Activated CD8-positive, alpha-beta memory T cell treated with anti-CD3 and anti-CD28 coated beads for 48 hours (primary cell): ENCODE results near the gene FNDC3B.

Experiments
- DNase-seq, 3 experiments: peaks; one replicate each; pipeline ENCODE4 v3.0.0-alpha.2; 2020; ENCODE audit warnings: low read depth in 2 of 3, low spot score in 2 of 3

The FNDC3B gene

DNA sequence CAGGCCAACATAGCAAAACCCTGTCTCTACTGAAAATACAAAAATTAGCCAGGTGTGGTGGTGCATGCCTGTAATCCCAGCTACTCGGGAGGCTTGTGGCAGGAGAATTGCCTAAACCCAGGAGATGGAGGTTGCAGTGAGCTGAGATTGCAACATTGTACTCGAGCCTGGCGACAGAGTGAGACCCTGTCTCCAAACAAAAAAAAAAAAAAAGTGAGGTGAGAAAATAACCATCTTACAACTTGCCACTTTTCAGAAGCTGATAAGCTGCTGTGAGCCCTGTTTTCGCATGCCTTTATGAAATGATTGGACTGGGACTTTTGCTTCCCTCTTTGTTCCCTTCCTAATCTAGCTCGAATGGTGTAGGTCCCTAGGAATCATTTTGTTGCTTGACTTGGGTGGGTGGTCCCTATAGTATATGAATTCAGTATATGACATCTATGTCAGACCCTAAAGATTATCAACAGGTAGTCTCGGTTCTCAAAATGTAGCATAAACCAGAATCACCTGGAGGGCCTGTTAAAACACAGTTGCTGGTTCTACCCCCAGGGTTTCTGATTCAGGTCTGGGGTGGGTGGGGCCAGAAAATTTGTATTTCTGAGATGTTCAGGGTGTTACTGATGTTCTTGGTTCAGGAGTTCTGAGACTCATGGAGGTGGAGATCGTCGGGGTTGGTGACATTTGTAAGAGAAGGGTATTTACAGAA, 107.9 kb downstream of the FNDC3B start:
- DNase-seq, result no peak

DNA sequence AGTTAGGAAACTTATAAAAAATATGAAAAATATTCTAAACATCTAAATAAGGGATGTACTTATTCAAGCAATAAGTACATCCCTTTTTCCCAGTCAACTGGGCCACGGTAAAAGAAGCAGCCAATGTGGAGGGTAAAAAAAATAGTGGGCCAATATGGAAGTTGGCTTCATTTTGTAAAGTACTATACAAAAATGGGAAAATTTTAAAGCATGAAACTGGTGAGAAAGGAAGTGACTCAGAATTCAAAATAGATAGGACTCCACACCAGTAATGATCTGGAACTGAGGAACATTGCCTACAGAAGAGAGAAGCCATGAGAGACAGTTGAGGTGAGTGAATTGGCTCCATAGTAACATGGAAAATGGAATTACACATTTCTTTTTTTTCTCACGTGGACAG, 108.9 kb downstream of the FNDC3B start:
- no peak for DNase-seq

DNA sequence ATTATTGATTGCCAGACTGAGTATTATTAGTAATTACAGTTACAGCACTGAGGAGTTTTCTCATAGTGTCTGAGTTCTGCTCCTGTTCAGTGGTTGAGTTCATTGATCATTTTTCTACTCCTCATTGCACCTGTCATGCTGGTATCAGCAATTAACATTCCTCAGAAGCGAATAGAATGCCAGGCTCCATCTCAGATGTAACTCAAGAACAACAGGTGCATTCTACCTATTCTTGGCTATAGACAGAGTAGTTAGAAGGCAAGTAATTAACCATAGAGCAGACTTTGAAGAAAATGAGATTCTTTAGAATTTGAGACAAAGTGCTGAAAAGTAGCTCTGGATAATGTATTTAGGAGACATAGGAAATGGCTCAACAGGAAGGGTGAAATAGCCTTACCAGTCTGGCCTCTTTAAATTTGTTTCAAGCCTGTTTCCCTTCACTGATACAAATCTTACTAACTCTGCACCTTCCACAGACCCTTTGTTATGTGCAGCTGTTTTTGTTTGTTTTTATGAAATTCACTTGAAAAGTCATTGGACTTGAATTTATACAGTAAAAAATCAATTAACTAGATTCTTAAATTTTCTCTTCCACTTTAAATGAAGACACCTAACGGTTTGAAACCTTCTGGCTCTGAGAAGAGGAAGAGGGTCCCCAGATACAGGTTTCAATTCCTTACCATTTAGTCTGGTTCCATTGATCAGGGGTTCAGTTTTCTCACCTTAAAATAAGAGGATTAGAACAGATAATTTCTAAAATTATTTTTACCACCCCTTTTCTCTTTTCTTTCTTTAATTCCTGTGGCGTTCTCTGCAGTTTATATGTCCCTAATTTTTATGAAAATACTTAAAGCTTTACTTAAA, 109.6 kb downstream of the FNDC3B start:
- DNase-seq, result no peak

DNA sequence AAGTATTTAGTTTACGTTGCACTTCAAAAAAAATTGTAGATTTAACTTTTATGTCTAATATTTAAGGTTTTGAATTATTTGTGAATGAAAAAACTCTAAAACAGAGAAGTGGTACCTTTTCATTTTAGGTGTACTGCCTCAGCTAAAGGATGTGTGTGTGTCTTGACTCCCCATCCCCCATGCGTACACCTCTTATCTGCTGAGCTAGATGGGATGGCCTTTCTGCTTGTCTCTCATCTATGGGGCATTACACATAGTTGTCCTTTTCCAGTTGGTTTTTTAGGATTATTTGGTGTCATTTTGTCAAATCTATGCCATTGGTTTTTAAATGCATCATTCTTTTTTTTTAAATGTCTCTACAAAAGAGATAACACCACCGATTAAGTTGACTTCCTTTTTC, 110.9 kb downstream of the FNDC3B start:
- no peak for DNase-seq

DNA sequence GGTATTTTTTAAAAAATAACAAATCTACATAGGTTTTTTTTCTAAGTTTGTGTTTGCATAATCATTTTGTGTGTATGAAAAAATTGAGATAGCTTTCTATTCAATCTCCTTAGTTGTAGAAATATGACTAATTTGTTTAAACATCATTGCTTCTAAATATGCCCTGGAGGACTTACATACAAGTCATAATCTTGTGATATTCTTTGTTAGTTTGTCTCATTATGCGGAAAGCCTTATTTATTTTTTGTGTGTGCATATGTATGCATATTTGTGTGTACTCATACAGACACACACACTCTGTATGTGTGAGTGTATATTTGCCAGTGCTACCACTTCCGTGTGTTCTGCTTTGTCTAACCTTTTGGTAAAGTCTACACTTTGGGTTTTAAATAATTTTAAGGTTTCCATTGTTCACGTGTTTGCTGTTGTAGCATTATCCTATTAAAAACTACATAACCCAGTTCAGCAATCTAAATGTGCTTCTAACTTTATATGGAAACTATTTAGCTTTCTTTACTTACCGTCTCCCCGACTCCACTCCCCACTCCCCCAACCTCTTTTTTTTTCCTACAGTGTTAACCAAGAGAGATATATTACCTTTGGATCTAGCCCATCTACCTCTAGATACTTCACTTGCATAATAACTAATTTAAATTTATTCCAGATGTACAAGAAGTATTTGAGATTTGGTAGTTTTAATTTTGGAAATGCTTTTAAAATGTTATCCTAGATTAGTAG, 111.7 kb downstream of the FNDC3B start:
- no peak for DNase-seq

DNA sequence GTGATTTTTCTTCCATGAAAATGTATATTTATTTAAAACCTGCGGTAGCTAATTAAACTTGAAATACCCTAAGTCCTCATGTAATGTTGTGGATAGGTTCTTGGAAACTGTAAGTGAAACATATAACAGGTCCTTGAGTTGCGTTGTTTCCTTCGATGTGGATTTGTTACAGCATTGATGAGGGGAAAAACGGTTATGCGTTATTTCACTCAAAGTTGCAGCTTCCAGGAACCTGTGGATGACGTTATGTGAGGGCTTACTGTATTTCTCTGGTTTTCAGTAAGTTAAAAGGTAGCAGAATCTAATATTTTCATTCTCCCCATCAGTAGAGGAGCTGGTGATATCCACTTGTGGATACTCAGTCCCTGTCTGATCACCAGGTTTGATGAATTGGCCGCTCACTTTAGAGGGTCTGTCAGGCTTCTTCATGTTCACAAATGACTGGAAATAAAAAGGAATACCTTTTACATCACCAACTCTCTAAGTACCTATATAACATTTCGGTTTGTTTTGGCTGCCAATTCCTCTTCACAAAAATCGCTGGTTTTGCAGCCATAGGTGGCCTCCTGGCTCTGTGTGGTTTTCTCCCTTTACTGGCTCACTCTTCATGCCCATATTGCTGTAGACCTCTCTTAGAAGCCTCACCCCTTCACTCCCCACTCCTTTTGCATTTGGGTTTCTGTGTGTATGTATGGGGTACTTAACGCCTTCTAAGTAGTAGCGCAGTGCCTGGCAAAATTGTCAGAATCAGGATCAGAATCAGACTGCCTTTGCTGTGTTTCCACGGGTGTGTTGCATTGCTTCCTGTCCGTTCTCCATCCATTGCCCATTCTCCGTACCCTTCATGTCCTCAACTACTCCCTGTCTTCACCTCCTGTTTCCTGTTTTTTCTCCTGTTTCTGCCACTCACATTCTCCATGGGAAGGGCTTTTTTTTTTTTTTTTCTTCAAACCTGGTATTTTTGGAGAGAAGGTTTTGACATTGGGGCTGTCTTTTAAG, 112.6 kb downstream of the FNDC3B start:
- DNase-seq, result no peak

DNA sequence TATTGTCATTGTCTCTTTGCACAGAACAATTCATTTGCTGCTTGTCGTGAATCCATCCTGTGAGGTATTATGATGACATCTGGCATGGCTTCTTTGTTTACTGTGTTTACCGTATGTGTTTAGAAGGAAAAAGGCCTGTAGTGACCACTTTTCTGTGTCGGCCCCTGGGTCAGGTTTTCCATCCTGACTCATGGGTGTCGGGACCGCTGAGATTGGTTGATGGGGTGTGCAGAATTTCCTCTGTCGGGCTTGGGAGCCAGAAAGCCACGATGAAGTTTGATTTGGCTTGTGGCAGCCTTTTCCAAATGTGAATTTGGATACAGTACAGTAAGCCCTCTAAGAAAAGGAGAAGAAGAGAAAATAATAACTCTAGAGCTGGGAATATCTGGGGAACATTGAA, 113.5 kb downstream of the FNDC3B start:
- DNase-seq, result no peak

DNA sequence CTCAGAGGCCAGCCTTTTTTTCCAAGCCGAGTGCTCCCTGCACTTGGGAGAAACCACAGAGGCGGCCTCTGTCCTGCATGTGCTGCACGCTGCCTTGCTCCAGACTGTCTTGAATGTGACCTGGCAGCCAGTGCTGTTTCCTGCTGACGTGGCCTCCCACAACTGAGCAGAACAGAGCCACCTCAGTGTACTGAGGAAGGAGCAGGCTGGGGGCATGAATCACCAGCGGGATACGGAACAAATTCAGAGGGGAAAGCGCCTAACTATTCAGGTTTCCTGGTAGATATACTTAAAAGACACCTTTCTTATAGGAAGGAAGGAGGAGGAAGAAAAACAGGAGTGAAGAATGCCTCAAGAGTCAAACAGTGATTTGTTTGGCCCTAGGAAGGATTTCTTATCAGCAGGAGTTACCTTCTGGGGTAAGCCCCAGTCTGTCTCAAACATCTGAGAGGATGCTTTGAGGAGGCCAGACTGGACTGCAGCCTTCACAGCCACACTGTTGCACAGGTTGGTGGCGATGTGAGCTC, 114.0 kb downstream of the FNDC3B start:
- DNase-seq, result peak in 1 of 3 experiments; percentile 17

DNA sequence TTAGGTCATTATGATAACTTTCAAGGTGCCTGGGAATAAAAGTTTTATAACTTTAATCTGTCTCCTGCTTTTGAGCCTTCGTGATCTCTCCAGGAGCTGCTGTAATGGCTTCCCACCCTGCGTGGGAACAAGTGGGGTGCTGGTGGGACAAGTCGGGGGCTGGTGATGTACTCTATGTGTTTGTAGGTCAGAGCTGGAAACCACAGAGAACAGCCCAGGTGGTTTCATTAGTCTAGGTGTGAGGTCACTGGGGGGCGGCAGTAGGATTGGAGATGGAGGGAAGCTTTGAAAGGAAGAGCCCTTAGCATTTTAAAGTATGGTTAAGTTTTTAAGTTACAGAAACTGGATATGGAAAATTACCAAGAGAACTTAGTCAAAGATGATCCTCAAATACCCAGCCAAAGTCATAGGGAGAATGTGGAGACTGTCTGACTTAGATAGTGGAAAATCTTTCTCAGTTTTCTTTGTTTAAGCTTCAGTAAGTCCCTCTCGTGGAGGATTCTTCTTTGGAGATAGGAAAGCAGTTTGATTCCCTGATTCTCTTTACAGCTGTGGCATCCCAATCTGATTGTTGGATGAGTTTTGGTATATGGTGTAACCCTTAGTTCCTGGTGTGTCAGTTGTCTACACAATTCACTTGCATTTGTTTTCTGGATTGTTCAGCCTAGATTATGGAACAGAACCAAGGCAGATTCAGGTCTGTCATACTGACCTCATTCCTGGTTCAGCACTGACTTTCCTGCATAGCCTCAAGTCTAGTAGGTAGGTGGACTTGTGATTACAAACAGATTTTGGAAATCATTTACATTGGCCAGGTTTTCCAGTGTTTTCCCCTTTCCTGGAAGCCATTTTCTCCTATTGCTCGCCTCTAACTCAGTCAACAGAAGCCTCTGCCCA, 115.6 kb downstream of the FNDC3B start:
- no peak for DNase-seq

DNA sequence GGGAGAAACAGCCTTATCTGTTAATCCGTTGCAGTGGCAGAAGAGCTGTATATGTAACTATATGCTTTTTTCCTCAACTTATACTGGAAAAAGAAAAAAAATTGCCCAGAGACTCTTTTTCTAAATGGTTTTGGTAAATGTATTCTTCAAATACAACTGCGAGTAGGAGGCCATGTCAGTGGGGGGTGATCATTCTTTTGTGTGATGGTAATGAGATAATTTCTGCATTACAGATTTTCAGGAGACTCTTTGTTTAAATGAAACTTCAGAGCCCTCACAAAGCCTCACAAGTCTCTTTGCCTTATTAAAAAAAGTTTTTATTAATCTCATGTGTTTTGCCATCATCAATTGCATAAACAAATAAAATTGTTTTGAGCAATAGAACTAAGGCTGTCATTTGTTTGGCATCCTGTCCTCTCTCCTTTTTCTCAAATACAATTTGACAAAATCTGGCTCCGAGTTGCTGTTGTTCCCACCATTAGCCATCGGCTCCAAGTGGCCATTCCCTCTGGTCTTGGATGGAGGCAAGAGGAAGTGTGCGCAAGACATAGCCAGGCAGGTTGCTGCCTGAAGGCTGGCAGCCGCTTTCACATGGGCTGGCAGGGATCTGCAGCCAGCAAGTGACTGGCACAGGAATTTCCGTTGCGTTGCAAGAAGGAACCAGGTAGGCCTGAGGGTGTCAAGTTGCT, 116.7 kb downstream of the FNDC3B start:
- no peak for DNase-seq

DNA sequence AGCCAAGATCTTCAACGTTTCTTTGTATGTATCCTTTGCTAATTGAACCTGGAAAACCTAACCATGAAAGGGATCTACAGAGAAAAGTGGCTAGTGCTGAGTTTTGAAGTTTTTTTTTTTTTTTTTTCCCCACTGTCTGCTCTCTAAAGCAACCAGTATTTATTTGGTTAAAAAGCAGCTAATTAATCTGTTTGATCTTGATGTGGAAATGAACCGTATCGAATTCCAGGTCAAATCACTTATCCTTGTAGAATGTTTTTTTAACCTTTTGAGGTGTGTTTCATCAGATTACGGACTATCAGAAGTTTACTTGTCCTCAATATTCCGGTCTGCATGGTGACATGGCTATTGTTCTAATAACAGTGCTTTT, 117.2 kb downstream of the FNDC3B start:
- no peak for DNase-seq

DNA sequence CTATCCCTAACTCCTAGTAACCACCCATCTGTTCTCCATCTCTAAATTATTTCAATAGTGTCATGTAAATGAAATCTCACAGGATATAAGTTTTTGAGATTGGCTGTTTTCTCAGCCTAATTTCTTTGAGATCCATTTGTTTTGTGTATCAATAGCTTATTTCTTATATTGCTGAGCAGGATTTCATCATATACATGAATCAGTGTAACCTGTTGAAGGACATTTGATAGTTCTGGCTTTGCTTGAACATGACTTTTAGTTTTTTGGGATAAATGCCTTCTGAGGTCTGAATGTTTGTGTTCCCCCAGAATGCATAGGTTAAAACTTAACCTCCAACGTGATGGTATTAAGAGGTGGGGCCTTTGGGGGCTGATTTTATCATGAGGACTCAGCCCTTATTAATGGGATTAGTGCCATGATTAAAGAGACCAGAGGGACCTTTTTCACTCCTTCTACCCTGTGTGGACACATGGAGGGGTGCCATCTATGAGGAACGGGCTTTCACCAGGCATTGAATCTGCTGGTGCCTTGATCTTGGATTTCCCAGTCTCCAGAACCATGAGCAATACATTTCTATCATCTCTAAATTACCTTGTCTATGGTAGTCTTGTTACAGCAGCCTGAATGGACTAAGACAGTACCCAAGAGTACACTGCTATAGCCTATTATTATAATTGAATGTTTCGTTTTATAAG, 118.3 kb downstream of the FNDC3B start:
- no peak for DNase-seq

DNA sequence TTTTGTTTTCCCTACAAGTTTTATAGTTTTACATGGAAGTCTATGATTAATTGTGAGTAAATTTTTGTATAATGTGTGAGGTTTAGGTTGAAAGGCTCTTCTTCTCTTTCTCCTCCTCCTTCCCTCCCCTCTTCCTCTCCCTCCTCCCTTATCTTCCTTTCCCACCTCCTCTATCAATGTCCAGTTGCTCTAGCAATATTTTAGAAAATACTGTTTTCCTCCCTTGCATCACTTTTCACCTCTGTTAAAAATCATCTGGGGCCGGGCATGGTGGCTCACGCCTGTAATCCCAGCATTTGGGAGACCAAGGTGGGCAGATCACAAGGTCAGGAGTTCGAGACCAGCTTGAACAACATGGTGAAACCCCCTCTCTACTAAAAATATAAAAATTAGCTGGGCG, 119.4 kb downstream of the FNDC3B start:
- DNase-seq, result no peak

DNA sequence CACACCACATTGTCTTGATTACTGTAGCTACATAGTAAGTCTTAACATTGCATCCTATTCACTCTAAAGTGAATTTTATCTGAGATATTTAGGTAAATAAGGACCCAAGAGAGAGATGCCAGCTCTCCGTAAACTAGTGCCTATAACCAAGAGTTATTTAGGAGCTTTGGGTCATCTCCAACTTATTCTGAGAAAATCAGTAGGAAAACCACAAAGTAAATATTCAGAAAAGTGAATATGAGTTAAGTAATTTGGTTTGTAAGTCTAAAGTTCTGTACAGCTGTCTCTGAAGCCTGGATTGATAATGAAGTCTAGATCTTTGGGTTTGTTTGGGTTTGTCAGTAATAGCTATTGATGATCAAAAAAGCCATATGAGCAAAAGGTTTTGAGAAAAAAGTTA, 120.0 kb downstream of the FNDC3B start:
- no peak for DNase-seq

DNA sequence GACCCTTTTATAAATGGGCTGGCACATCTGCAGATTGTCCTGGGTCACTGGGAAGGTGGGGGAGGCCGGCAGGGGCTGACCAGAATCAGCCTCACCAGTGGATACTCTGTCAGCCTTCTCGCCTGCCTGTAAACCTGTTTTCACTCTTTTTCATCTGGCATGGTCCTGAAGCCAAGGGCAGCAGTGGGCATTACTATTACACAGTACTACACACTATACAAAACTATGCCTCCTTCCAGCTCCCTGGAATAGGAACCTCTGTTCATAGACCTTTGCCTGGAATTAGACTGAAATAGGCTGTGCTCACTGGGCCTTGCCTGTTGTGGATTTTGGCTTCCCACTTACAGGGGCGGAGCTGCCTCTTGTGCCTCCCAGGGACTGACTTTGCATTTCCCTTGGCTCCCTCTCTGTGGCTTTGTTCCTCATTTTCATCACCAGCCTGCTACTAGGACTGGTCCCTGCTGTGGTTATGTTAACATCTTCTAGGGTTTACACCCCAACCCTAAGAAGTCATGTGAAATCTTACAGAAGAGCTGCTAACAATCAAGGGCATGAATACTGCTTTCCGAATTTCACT, 120.7 kb downstream of the FNDC3B start:
- DNase-seq, result no peak

DNA sequence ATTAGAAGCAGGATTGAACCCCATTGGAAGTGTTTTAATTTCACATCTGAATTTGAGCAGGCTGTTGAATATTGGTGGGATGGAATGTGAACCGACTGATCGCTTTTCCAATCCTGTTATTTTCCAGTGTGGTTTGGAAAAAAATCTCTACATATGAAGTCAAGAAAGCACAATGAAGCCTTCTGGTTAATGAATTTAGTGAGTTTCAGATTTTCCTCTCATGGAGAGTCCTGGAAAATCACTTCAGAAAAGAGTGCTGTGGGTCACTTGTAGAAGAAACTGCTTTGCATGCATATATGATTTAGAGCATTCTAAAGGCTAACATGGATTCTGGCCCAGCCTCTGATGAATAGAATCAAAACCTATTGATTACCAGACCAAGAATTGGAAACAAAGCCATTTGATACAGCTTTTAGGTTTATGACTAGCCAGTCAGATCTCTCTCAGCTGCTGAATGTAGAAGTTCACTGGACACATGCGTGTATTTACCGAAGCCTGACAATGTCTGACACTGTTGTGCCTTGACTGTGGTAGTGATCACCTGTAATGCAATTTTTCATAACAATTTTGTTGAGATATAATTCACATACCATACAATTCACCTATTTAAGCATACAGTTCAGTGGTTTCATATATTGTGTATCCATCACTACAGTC, 121.9 kb downstream of the FNDC3B start:
- no peak for DNase-seq

DNA sequence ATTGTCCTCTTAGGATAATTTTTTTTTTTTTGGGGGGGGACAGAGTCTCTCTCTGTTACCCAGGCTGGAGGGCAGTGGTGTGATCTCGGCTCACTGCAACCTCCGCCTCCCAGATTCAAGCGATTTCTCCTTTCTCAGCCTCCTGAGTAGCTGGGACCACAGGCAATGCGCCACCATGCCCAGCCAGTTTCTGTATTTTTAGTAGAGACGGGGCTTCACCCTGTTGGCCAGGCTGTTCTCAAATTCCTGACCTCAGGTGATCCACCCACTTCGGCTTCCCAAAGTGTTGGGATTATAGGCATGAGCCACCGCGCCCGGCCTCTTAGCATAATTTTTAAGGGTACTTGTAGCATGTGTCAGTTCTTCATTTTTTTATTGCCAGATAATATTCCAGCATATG, 122.6 kb downstream of the FNDC3B start:
- DNase-seq, result no peak
